Activated naive CD8-positive, alpha-beta T cell treated with anti-CD3 and anti-CD28 coated beads for 36 hours (primary cell): ENCODE results near the gene TRPC4AP. TPM values are rescaled to one million over a fixed set of nuclear protein-coding genes. Genes with fewer than 3 reads are reported as not detected.

Experiments used
- DNase-seq: peaks from one replicate; pipeline ENCODE4 v3.0.0; 2021
- H3K27ac Mint-ChIP-seq: one replicate; pipeline ENCODE4 v1.8.0; 2022; ENCODE audit warnings: mild to moderate bottlenecking, moderate library complexity, mixed read lengths
- H3K27me3 Mint-ChIP-seq: one replicate; pipeline ENCODE4 v1.8.0; 2022; ENCODE audit warnings: mild to moderate bottlenecking, mixed read lengths
- H3K36me3 Mint-ChIP-seq: one replicate; pipeline ENCODE4 v1.8.0; 2021; ENCODE audit warnings: mild to moderate bottlenecking, mixed read lengths
- H3K4me1 Mint-ChIP-seq: one replicate; pipeline ENCODE4 v1.8.0; 2021; ENCODE audit warnings: mixed read lengths
- H3K4me3 Mint-ChIP-seq: one replicate; pipeline ENCODE4 v1.8.0; 2022; ENCODE audit warnings: mild to moderate bottlenecking, moderate library complexity, mixed read lengths
- H3K9me3 Mint-ChIP-seq: one replicate; pipeline ENCODE4 v1.8.0; 2022; ENCODE audit warnings: mixed read lengths
- total RNA-seq, 2 experiments: library from RNA; stranded (reverse); gene quantifications; one replicate each; pipeline ENCODE4 v1.2.3, GENCODE V29; 2021

Gene TRPC4AP
- total RNA-seq, 2 experiments from 2014 or later: 39.6 to 43.1 TPM

GRCh38 chr20:34978092-34978744 is 114.4 kb downstream of the TRPC4AP start:
- no peaks in the 10 kb centered on the region for H3K9me3 Mint-ChIP-seq
- H3K27me3 Mint-ChIP-seq: peaks cover 20% of the 10 kb centered on the region
- no peaks in the 10 kb centered on the region for H3K36me3 Mint-ChIP-seq
- H3K4me3 Mint-ChIP-seq: no peak overlapping the region
- no peak for DNase-seq
- H3K4me1 Mint-ChIP-seq: no peaks in the 10 kb centered on the region
- H3K27ac Mint-ChIP-seq: no peak overlapping the region

- H3K4me3 Mint-ChIP-seq: no peak overlapping the region
- peaks cover 18% of the 10 kb centered on the region for H3K27me3 Mint-ChIP-seq
- DNase-seq: no peak
- H3K36me3 Mint-ChIP-seq: no peaks in the 10 kb centered on the region
- no peaks in the 10 kb centered on the region for H3K4me1 Mint-ChIP-seq
- H3K9me3 Mint-ChIP-seq: no peaks in the 10 kb centered on the region
- no peak overlapping the region for H3K27ac Mint-ChIP-seq
These were observed 115.1 kb downstream of the TRPC4AP start for GRCh38 chr20:34977365-34978091.

GRCh38 chr20:34976286-34976685 is 116.3 kb downstream of the TRPC4AP start:
- Mint-ChIP-seq H3K27me3 (peaks cover 14% of the 10 kb centered on the region), H3K9me3 (no peaks in the 10 kb centered on the region), H3K36me3 (no peaks in the 10 kb centered on the region), H3K4me3 (no peak overlapping the region), H3K27ac (no peak overlapping the region), H3K4me1 (no peaks in the 10 kb centered on the region)
- DNase-seq: no peak

- Mint-ChIP-seq H3K27me3 (peaks cover 11% of the 10 kb centered on the region), H3K36me3 (no peaks in the 10 kb centered on the region), H3K4me3 (no peak overlapping the region), H3K27ac (no peak overlapping the region), H3K9me3 (no peaks in the 10 kb centered on the region), H3K4me1 (no peaks in the 10 kb centered on the region)
- DNase-seq: no peak
These were observed 118.4 kb downstream of the TRPC4AP start for GRCh38 chr20:34974246-34974645.

- Mint-ChIP-seq H3K27ac (no peak overlapping the region), H3K4me3 (no peak overlapping the region), H3K4me1 (no peaks in the 10 kb centered on the region), H3K27me3 (no peaks in the 10 kb centered on the region), H3K36me3 (no peaks in the 10 kb centered on the region), H3K9me3 (no peaks in the 10 kb centered on the region)
- no peak for DNase-seq
These were observed 120.9 kb downstream of the TRPC4AP start for GRCh38 chr20:34971561-34972235.

- no peak for DNase-seq
- no peaks in the 10 kb centered on the region for H3K36me3 Mint-ChIP-seq
- no peak overlapping the region for H3K27ac Mint-ChIP-seq
- no peaks in the 10 kb centered on the region for H3K9me3 Mint-ChIP-seq
- H3K4me3 Mint-ChIP-seq: no peak overlapping the region
- H3K4me1 Mint-ChIP-seq: no peaks in the 10 kb centered on the region
- no peaks in the 10 kb centered on the region for H3K27me3 Mint-ChIP-seq
These were observed 121.6 kb downstream of the TRPC4AP start for GRCh38 chr20:34970846-34971560.

- no peak for DNase-seq
- no peak overlapping the region for H3K27ac Mint-ChIP-seq
- H3K27me3 Mint-ChIP-seq: no peaks in the 10 kb centered on the region
- H3K36me3 Mint-ChIP-seq: no peaks in the 10 kb centered on the region
- H3K4me3 Mint-ChIP-seq: no peak overlapping the region
- no peaks in the 10 kb centered on the region for H3K4me1 Mint-ChIP-seq
- H3K9me3 Mint-ChIP-seq: no peaks in the 10 kb centered on the region
These were observed 122.3 kb downstream of the TRPC4AP start for GRCh38 chr20:34970193-34970840.

GRCh38 chr20:34968042-34968775 is 124.4 kb downstream of the TRPC4AP start:
- no peaks in the 10 kb centered on the region for H3K36me3 Mint-ChIP-seq
- no peaks in the 10 kb centered on the region for H3K9me3 Mint-ChIP-seq
- no peak overlapping the region for H3K27ac Mint-ChIP-seq
- H3K4me1 Mint-ChIP-seq: no peaks in the 10 kb centered on the region
- DNase-seq: no peak
- H3K4me3 Mint-ChIP-seq: no peak overlapping the region
- H3K27me3 Mint-ChIP-seq: no peaks in the 10 kb centered on the region

- H3K9me3 Mint-ChIP-seq: no peaks in the 10 kb centered on the region
These were observed 125.2 kb downstream of the TRPC4AP start for GRCh38 chr20:34967421-34967820.

GRCh38 chr20:34965051-34965450 is 127.6 kb downstream of the TRPC4AP start:
- no peak for DNase-seq
- Mint-ChIP-seq H3K36me3 (no peaks in the 10 kb centered on the region), H3K27me3 (no peaks in the 10 kb centered on the region), H3K9me3 (no peaks in the 10 kb centered on the region), H3K27ac (no peak overlapping the region), H3K4me1 (peaks cover 7% of the 10 kb centered on the region), H3K4me3 (no peak overlapping the region)

More at GRCh38 chr20:34967421-34967820, 125.2 kb downstream of the TRPC4AP start:
- Mint-ChIP-seq H3K36me3 (no peaks in the 10 kb centered on the region), H3K4me1 (no peaks in the 10 kb centered on the region), H3K27ac (no peak overlapping the region), H3K27me3 (no peaks in the 10 kb centered on the region), H3K4me3 (no peak overlapping the region)
- no peak for DNase-seq

GRCh38 chr20:34964486-34964885 is 128.1 kb downstream of the TRPC4AP start:
- Mint-ChIP-seq H3K4me1 (peaks cover 7% of the 10 kb centered on the region), H3K27ac (no peak overlapping the region), H3K27me3 (no peaks in the 10 kb centered on the region), H3K36me3 (no peaks in the 10 kb centered on the region), H3K9me3 (no peaks in the 10 kb centered on the region), H3K4me3 (no peak overlapping the region)
- no peak for DNase-seq

- no peaks in the 10 kb centered on the region for H3K27me3 Mint-ChIP-seq
- H3K36me3 Mint-ChIP-seq: peaks cover 7% of the 10 kb centered on the region
- no peak for DNase-seq
- no peak overlapping the region for H3K4me3 Mint-ChIP-seq
- peaks cover 24% of the 10 kb centered on the region for H3K4me1 Mint-ChIP-seq
- H3K9me3 Mint-ChIP-seq: no peaks in the 10 kb centered on the region
- H3K27ac Mint-ChIP-seq: no peak overlapping the region
These were observed 135.7 kb downstream of the TRPC4AP start for GRCh38 chr20:34956751-34957472.

- no peak for DNase-seq
- Mint-ChIP-seq H3K9me3 (no peaks in the 10 kb centered on the region), H3K27me3 (no peaks in the 10 kb centered on the region), H3K36me3 (peaks cover 7% of the 10 kb centered on the region), H3K27ac (peak overlapping the region; percentile 98), H3K4me3 (peak overlapping the region; percentile 99), H3K4me1 (peaks cover 24% of the 10 kb centered on the region)
These were observed 136.6 kb downstream of the TRPC4AP start for GRCh38 chr20:34956041-34956458.
